Activated CD8-positive, alpha-beta memory T cell treated with anti-CD3 and anti-CD28 coated beads for 48 hours (primary cell): ENCODE measurements around the gene RASSF5.

Experiments used
- DNase-seq, 3 experiments: peaks; one replicate each; pipeline ENCODE4 v3.0.0-alpha.2; 2020; ENCODE audit warnings: low read depth in 2 of 3, low spot score in 2 of 3

RASSF5 gene

DNA sequence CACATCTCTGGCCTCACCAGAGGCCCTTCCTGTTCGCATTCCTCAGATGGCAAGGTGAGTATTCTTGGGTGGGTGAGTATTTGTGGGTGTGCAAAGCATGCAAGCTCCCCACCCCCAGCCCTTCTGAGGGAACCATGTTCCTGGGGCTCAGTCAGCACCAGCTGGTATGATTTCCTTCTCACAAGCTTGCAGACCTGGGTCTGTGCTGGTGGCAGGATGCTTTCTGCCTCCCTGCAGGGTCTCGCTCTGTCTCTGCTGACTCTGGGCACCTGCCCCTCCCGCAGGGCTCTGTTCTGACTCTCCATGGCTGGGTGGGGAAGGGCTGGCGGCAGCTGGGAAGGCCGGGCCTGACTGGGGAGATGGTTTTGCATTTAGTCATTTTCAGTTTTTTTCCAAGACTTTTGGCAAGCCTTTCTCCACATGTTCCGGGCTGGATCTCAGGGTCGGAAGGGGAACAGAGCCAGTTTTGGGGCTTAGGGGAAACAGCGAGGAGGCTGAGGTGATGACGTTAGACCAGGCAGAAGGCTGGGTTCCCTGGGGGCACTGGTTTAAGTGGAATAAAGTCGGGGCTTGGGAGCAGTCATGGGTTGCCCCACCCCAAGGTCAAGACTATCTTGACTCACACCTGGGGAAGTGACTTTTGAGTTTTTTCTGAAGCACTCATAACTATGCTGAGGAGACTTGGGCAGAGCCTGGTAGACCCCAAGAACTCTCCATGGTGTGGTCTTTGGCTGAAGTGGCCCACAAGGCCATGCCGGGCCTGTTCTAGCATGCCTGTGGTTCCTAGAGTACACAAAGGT lies 6.2 kb downstream of the RASSF5 start:
- DNase-seq = no peak

DNA sequence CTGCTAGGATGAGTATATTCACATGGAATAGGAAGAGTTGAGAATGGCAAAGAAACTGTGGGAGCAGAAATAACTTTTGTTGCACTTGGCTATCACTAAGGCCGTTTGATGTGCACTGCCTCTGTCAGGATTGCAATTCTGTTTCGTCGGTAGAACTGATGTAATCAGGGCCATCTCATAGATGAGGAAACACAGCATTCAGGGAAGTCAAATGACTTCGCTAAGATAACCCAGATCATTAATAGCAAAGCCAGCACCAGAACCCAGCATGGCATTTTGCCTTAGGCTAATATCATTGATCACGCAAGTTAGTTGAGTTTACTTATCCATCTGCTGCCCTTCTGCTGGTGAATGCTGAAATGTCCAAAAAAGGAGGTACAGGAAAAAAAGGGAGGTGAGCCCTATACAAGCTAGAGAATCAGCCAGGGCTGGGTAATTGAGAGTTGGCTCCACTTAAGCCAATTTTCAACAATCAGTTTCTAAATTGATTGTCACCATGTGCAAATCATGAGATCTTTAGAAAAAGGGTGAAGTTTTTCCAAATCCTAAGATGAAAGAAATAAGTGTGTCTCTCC lies 7.6 kb downstream of the RASSF5 start:
- no peak for DNase-seq

DNA sequence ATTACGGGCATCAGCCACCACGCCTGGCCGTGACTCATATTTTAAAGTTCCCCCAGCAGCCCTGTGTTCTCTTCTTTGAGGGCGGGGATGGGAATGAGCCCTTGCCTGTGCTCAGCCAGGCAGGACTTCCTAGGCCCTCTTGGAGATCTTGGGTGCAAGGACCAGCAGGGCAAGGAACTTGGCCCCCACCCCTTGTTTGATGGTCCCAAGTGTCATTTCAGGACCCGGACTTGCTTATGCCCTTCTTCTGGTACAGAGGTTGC lies 9.3 kb downstream of the RASSF5 start:
- DNase-seq = no peak

DNA sequence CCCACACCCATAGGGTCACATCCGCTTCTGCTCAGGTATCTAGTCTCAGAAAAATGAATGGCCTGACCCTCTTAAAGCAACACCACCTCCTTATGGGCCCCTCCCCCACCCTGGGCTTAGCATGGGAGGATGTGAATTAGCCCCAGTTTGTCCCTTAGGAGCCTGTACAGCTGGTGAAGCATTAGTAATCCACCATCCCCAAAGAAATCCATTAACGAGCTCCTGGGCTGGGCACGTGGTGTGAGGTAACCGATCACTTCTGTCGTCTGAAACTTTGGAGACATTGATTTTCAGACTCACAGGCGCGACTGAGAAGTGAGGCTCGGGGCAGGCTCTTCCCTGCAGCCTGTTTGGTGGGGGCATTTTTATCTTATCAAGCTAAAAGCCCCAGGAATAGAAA lies 10.5 kb downstream of the RASSF5 start:
- no peak for DNase-seq

DNA sequence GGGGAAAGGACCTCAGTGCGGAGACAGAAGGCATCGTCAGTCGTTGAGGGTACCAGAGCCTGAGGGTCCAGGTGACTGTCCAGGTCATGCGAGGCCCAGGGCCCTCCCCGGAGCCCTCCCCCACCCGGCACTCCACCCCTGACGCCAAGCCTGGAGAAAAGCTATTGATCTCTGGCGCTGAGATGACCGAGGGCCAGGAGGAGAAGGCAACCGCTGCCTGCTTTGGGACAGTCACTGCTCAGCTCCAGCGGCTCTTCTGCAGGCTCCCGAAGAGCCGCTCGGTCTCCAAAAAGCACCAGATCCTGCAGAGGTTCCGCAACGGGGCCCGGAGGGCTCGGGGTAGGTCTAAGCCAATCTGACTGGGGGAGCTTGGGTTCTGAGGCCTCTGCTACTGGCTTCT lies 10.9 kb downstream of the RASSF5 start:
- DNase-seq = no peak

DNA sequence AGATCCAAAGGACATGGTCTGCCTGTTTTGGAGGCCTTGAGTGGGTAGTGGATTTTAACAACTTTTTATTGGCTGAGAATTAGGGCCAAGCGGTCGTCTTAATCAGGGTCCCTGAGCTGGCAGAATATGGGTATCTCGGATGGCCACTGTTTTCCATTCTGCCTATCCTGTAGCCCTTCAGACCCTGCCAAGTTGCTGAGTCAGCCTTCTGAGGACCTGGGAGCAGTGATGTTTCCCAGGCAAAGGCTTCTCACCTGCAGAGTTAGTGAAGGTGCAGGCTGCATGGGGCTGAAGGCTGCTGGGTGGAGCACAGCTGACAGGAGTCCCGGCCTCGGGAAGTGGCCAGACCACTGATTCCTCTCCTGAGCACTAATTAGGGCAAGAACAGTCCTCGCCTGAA lies 11.4 kb downstream of the RASSF5 start:
- no peak for DNase-seq

DNA sequence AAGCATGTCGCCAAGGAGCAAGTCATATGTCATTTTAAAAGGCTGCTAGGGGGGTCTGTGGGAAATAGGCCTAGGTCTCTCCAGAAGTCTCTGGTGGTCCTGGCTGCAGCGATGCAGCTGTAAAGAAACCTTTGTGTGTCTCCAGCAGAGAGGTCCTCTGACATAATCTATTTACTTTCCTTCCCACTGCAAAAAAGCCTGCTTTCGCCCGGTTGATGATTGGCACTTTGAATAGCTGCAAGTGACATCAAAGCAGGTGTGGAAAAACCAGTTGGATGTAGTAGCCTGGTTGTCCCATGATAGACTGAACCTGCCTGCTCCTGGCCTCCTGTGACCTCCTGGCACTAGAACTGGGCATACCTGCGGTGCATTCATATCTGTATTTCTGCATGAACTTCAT lies 13.8 kb downstream of the RASSF5 start:
- no peak for DNase-seq

DNA sequence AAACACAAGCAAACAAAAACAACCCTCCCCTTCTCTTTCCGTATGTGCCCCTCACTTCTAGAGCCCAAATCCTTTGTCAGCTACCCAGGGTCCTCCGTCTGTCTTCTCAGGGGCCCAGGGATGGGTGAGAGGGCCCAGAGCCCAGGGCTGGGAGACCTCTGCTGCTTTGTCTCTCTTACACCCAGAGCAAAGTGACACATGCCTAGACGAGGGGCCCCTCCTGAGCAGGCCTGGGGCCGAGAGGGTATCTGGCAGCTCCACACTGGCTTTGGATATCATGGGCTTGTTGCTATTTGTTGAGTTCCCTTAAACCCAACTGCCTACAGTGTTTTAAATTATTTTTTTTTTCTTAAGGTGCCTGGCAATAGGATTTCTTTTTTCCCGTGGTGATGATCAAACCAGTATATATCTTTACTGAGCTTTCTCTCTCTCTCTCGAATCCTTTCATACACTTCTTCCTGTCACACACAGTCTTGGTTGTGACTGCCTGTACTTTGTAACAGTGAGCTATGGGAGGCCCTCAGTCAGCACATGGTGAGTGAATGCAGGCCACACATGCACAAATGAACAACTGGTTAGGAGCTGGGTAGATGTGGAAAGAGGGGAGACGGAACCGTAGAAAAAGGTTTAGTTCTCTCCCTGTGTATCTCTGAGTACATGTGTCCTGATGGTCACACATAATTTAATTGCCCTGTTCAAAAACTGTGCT lies 14.5 kb downstream of the RASSF5 start:
- DNase-seq = no peak

DNA sequence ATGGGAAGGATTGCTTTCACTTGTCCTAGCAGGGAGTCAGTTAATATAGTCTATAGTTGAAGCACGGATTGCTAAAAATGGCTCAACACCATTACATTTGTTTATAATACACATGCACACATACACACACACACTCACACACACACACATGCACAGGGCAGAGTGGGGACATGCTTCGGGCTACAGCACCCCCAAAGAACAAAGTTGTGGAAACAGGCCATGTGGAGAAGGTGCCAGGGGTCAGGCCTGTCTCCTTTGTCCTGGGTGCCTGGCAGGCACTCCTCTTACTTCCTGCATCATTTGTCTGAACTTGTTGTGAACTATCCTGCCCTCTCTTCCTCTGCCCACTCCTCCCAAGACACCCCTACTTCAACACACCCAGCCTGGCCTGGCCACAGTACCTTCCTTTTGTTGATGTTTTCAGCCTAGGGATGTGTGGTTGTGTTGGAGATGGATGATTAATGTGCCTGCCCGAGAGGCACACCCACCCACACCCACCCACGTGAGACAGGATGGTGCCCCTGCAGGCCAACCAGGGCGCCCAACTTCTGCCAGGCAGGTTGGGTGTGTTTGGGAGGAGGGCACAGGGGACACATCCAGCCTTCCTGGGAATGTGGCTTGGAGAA lies 17.5 kb downstream of the RASSF5 start:
- DNase-seq = no peak

DNA sequence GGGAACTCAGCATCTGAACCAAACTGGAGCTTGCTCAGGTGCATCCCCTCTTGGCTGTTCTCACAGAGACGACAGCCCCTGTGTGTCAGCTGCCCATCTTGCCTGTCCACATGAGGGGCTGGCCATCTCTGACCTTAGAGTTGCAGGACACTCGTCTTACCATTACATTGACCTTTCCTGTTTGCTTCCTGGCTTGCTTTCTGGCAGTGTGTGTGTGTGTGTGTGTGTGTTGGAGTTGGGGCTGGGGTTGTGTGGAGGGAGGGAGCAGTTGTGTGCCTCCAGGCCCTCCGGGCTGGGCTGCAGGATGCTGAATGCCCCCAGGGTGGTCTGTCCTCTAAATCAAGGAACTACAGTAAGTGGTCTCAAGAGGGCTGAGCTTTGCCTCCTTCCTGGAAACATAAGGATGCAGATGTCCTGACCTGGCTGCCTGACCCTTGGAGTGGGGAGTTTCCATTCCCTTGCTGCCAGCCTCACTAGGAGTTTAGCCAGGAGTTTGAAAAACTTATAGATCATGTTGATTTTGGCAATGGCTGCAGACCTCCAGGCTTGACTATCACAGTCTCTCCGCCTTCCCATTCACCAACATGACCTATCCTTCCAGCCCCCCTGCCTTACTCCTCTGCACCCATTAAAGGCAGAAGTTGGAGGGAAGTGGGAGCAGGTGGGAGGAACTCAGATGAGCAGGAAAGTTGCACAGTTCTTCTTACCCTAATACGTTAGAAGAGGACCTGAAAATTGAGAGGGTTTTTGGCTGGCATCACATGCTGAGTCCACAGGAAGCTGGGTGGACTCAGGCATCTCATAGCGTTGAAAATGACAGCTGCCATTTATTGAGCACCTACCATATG lies 19.0 kb downstream of the RASSF5 start:
- DNase-seq = no peak

DNA sequence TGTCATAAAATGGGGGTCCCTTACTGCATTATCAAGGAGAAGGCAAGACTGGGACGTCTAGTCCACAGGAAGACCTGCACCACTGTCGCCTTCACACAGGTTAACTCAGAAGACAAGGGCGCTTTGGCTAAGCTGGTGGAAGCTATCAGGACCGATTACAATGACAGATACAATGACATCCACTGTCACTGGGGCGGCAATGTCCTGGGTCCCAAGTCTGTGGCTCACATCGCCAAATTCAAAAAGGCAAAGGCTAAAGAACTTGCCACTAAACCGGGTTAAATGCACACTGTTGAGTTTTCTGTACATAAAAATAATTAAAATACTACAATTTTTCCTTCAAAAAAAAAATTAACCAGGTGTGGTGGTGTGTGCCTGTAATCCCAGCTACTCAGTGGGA lies 22.1 kb downstream of the RASSF5 start:
- no peak for DNase-seq

DNA sequence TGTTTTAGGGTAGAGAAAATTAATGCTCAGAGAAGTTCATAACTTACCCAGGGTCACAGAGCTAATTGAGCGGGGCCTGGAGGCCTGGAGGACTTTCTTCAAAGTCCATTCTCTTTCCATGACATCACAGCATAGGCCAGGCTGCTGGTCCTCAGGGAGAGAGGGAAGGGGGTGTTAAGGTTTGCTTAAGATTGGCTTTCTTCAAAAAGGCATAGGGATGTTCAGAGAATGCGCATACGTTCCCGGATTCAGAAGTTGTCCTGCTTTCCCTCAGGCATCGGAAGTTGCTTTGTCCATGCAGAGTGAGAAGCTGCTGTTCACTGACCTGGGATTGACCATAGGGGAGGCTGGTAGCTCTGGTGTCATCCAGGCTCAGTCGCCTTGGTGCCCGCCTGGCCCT lies 25.0 kb downstream of the RASSF5 start:
- no peak for DNase-seq

DNA sequence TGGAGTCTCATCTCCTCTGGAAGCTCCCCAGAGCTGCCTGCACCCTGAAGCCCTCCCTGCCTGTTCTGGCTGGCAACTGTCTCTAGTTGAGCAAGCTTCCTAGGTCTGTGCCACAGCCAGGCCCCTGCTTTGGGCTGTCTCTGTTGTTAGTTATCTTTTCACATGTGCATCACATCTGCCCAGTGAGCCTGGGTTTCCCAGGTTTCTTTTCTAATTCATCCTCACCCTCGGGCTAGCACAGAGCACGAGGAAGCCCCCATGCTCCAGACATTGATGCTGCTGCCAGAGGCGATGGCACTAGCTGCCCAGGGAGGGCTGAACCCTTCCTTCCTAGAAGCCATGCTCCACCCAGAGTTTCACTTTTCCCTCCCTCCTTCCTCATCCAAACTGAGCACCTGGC lies 27.2 kb downstream of the RASSF5 start:
- no peak for DNase-seq

DNA sequence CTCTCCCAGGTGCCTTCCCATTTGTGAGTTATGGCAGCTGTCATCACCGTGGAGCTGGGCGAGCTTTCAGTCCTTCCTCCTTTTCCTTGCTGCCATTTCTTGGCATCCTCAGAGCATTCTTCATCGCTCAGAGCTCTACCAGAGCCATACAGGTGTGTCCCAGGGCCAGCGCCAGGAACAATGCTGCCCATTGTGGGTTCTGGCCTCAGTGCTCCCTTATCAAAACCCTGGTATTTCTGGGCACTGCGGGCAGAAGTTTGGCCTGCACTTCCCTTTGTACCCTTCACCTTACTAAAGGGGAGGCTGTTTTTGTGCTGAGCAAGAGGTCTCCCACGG lies 28.5 kb downstream of the RASSF5 start:
- no peak for DNase-seq

DNA sequence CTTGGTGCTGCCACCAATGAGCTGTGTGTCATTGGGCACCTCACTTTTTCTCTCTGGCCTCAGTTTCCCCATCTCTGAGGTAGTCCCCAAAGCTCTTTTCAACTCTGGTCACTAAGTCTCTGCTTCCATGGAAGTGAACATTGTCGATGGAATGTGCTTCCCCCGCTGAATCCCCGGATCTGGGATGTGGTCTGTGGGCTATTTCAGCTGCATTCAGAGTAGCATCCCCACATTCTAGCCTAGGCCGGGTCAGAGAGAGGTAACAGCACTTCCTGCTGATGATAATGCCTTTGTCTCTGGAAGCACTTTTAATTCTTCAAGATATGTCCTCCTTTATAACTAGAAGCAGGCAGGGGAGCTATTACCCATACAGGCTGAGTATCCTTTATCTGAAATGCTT lies 29.8 kb downstream of the RASSF5 start:
- DNase-seq = no peak

DNA sequence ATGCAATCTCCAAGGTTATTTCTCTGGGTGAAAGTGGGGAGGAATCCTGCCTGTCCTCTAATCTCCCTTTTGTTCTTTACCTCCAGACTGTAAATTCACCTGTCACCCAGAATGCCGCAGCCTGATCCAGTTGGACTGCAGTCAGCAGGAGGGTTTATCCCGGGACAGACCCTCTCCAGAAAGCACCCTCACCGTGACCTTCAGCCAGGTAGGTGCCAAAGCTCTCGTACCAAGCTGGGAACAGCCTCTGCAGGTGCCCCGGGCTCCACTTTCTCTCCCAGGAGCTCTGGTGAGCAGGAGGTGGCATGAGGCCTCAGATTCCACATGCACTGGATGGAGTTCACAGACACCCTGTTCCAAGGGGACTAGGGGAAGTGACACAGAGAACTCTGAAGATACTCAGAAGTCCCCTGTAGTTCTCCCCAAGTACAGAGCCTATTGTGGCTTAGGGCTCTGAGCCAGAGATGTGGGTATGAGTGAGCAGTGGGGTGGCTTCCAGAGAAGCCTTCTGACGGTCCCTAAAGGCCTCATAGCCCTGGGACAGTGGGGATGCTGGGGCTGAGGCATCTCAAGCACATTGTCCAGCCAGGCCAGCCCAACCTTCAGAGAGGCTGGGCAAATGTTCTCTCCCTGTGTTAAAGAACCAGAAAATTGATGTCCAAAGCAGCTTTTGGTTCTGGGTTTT lies 30.9 kb downstream of the RASSF5 start:
- DNase-seq = no peak

DNA sequence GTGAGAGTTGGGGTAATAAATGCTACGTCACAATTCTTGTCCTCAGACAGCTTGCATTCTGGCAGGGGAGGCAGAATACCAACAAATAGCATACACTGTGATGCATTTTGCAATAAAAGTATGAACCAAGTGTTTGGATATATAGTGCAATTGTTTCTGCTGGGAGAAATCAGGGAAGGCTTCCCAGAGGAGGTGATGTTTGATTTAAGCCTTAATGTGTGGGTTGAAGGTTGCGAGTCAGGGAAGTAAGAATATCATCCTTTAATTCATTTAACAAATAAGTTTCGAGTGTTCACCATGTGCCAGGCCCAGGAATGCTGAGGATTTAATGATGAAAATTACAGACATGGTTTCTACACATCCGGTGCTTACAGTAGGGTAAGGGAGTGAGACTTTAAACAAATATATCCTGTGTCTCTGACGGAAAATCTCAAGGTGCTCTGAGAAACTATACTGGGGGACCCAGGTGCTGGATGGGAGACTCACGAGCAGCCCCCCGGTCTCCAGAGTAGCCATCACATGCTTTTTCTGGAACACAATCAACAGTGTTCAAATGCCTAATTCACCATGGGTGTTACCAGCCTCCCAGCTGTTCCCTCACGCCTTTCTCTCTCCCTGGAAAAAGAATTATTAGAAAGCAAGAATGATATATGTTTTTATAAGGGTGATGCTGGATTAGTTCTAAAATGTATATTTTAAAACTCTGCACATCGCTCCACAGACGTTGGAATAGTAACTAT lies 31.7 kb downstream of the RASSF5 start:
- no peak for DNase-seq

DNA sequence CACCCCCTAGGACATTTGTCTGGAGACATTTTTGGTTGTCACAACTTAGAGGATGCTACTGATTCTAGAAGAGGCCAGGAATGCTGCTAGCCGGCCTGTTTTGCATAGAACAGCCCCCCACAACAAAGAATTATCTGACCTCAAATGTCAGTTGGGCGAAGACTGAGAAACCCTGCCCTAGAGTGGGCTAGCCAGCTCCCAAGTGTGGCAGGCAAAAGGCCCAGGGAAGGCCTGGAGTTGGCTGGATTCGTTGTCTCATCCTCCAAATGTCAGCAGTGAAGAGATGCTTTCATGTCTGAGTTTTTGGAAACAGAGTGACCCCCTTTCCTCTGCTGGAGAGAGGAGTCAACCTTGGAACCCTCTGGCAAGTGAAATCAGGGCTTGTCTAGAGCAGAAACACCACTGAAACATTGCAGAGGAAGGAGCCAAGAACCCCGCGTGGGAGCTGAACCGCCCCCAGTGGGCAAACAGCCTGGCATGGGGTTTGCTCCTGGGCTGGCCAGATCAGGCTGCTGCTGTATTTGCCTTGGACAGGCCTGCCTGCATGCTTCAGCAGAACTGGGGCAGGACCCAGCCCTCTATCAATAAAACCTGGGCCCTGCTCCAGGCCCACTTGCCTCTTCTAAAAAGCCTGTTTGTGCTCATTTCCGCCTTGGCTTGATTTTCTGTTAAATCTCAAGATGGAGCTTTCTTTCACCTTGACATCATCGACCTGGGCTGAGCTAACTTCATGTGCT lies 32.9 kb downstream of the RASSF5 start:
- no peak for DNase-seq

DNA sequence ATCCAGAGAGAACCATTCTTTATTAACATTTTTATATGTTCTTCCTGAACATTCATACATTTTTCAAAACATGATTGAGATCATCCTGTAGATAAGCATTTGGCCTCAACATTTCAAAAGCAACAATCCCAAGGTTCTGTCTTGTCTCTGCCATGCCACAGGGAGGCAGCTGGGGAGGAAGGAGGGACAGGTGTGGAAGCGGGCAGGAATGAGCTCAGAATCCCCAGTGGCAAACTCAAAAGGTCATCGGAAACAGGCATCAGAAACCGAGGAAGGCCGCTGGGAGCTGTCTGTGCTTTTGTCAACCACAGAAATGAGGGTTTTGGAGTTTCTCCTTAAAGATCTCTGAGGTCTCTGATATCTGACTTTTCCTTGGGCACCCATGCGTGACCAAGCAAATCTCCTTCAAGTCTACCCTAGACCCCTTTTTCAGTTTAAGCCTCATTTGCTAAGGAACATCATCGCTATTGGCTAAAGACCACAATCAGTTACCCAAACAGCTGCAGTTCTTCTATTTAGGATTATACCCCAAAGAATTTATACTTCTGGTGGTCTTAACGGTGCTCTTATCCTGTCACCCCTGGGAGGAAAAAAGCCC lies 34.0 kb downstream of the RASSF5 start:
- no peak for DNase-seq
